GM12878 (cell line): ENCODE measurements around the gene FDXR. TPM values are rescaled to one million over a fixed set of nuclear protein-coding genes. Genes with fewer than 3 reads are reported as not detected.

Source experiments
- ATF7 ChIP-seq: fragments of 450-650 bp; IDR thresholded peaks from 2 replicates; pipeline ENCODE4 v1.6.1; 2016; ENCODE audit warnings: low read depth, mild to moderate bottlenecking
- CEBPB ChIP-seq, 2 experiments: fragments of 150-350 bp in 1 of 2; IDR thresholded peaks; 2 replicates each; pipeline ENCODE4 v1.6.1; 2012 to 2014; ENCODE audit warnings: low read depth in 2 of 2, low read length in 2 of 2, borderline replicate concordance in 1 of 2, inconsistent platforms in 1 of 2
- DPF2 ChIP-seq: fragments of 450-650 bp; IDR thresholded peaks from 2 replicates; pipeline ENCODE4 v1.6.1; 2017; ENCODE audit warnings: mild to moderate bottlenecking
- FOXK2 ChIP-seq: fragments of 450-650 bp; IDR thresholded peaks from 2 replicates; pipeline ENCODE4 v1.6.1; 2017; ENCODE audit warnings: mild to moderate bottlenecking, moderate library complexity
- HDAC6 ChIP-seq: fragments of 200-600 bp; sonication (generic); IDR thresholded peaks from one replicate; pipeline ENCODE4 v1.8.0; 2017; ENCODE audit warnings: antibody characterized with exemption; ENCODE audit not compliant: unreplicated experiment
- MTA2 ChIP-seq: fragments of 450-650 bp; IDR thresholded peaks from 2 replicates; pipeline ENCODE4 v1.6.1; 2016; ENCODE audit warnings: low read depth, mild to moderate bottlenecking, moderate library complexity
- NRF1 ChIP-seq: conservative IDR thresholded peaks from 2 replicates; pipeline ENCODE4 v1.6.1; 2011; ENCODE audit warnings: mild to moderate bottlenecking, low read depth, low read length, improper control_type of control experiment
- POLR2AphosphoS5 ChIP-seq: IDR thresholded peaks from 2 replicates; pipeline ENCODE4 v1.6.1; 2011; ENCODE audit warnings: mild to moderate bottlenecking, low read length, inconsistent platforms
- SIX5 ChIP-seq: IDR thresholded peaks from 2 replicates; pipeline ENCODE4 v1.6.1; 2011; ENCODE audit warnings: mild to moderate bottlenecking, low read depth, low read length, moderate library complexity; ENCODE audit not compliant: severe bottlenecking
- SMC3 ChIP-seq: IDR thresholded peaks from 2 replicates; pipeline ENCODE4 v1.6.1; 2011; ENCODE audit warnings: low read length, improper control_type of control experiment, borderline replicate concordance
- SREBF2 ChIP-seq: IDR thresholded peaks from 2 replicates; pipeline ENCODE4 v1.6.1; 2012; ENCODE audit warnings: mild to moderate bottlenecking, low read length
- TARDBP ChIP-seq: IDR thresholded peaks from 2 replicates; pipeline ENCODE4 v1.6.1; 2016; ENCODE audit warnings: borderline replicate concordance
- ZNF622 ChIP-seq: fragments of 450-650 bp; IDR thresholded peaks from 2 replicates; pipeline ENCODE4 v1.6.1; 2017; ENCODE audit warnings: mild to moderate bottlenecking, inconsistent platforms
- polyA plus RNA-seq, 11 experiments: library from polyadenylated mRNA; depleted of rRNA in 4 of 11; unstranded in 6 of 11; stranded (reverse) in 5 of 11; fragments of >200 nt; fragmentation: Nextera tagmentation in 4 of 11; fragmentation: Illumina TruSeq in 1 of 11; extraction: Ambion mirVana in 4 of 11; extraction: Trizol in 1 of 11; gene quantifications; 1 replicate in 1 of 11; 2 replicates in 10 of 11; pipeline versions ENCODE4 v1.2.1 to v1.2.3, GENCODE V29; 2011 to 2016; ENCODE audit warnings: inconsistent platforms in 2 of 11, missing spikeins in 2 of 11, low read depth in 1 of 11
- total RNA-seq, 4 experiments: library from RNA; depleted of rRNA in 3 of 4; stranded (reverse); fragments of >200 nt in 3 of 4; fragmentation: Illumina TruSeq in 1 of 4; extraction: Trizol in 1 of 4; gene quantifications; 2 replicates each; pipeline versions ENCODE4 v1.2.1 to v1.2.3, GENCODE V29; 2013 to 2021
- TF ChIP-seq, protein P1 (sequence below), 3 experiments: IDR thresholded peaks in 2 of 3; conservative IDR thresholded peaks in 1 of 3; 2 replicates each; pipeline ENCODE4 v1.5.1; 2011; ENCODE audit warnings: low read depth in 3 of 3, low read length in 3 of 3, mild to moderate bottlenecking in 3 of 3, control low read depth in 2 of 3, moderate library complexity in 2 of 3, inconsistent platforms in 1 of 3, mixed read lengths in 1 of 3; ENCODE audit not compliant: control insufficient read depth in 2 of 3, insufficient read depth in 1 of 3; ENCODE audit errors: extremely low read depth in 1 of 3
- TF ChIP-seq, protein P2 (sequence below): IDR thresholded peaks from 2 replicates; pipeline ENCODE4 v1.6.1; 2012; ENCODE audit warnings: mild to moderate bottlenecking, low read depth, low read length
- TF ChIP-seq, protein P3 (sequence below): fragments of 450-650 bp; IDR thresholded peaks from 2 replicates; pipeline ENCODE4 v1.6.1; 2016; ENCODE audit warnings: mild to moderate bottlenecking
- TF ChIP-seq, protein P4 (sequence below): fragments of 450-650 bp; conservative IDR thresholded peaks from 2 replicates; pipeline ENCODE4 v1.6.1; 2017; ENCODE audit warnings: mild to moderate bottlenecking, moderate library complexity

FDXR gene
- total and polyA plus RNA-seq, 10 of the 15 experiments (the other 5 are each of a cell fraction or from before 2014, with no cell fraction given), result 0.85 to 162 (median 48.2) TPM

DNA sequence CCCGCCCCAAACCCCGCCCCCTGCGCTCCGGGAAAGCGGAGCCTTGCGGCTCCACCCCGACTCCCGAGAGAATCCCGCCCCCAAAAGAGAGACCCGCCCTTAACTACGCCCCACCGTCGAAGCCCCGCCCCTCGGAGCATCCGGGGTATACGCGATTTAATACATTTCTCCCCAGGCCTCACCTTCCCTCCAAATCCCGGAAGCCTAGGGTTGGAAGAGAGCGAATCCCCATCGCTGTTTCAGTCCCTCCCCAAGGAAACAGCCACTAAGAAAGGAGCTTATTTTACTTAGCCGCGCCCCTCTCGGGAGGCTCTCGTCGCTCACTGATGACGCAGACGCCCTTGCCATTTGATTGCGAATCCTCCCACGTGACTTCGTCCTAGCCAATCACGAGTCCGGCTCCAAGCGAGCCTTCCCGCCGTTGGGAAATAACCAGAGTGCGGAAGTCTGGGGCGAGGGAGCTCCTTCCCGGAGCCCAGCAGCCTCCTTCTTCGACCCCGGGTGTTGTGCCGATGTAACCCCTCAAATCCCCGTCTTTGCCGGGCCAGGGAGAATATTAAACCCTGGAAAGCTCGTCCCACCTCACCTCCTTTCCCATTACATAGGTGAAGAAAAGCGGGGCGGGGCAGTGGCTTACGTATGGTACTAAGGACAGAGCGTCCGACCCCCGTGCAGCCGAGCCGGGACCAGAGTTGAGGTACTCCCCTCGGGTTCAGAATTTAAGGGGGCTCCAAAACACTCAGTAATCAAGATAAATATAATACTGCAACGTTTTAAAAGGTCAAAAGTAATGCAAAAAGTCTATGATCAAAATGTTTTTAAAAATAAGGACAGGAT, 461 bp upstream of the FDXR start (continued):
- peak; percentile 84 for TF ChIP-seq SREBF2
- peak; percentile 64; the same call in 1 of the 2 replicates for TF ChIP-seq ATF7
- TF ChIP-seq, protein P1, sequence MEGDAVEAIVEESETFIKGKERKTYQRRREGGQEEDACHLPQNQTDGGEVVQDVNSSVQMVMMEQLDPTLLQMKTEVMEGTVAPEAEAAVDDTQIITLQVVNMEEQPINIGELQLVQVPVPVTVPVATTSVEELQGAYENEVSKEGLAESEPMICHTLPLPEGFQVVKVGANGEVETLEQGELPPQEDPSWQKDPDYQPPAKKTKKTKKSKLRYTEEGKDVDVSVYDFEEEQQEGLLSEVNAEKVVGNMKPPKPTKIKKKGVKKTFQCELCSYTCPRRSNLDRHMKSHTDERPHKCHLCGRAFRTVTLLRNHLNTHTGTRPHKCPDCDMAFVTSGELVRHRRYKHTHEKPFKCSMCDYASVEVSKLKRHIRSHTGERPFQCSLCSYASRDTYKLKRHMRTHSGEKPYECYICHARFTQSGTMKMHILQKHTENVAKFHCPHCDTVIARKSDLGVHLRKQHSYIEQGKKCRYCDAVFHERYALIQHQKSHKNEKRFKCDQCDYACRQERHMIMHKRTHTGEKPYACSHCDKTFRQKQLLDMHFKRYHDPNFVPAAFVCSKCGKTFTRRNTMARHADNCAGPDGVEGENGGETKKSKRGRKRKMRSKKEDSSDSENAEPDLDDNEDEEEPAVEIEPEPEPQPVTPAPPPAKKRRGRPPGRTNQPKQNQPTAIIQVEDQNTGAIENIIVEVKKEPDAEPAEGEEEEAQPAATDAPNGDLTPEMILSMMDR (IDR thresholded peaks at IDR 0.05 in 2 of 3, conservative IDR thresholded peaks at IDR 0.05 in 1 of 3; ENCODE audit: control insufficient read depth in 2 of 3, extremely low read depth in 1 of 3, insufficient read depth in 1 of 3, low read depth in 3 of 3, low read length in 3 of 3), result no peak
- no peak for TF ChIP-seq NRF1
- peak; percentile 66; the same call in 1 of the 2 replicates for TF ChIP-seq FOXK2
- TF ChIP-seq SMC3, result no peak
- no peak for TF ChIP-seq ZNF622
- TF ChIP-seq MTA2, result peak; percentile 36; the same call in 1 of the 2 replicates
- no peak; the same call in 1 of the 2 replicates for TF ChIP-seq TARDBP
- no peak for TF ChIP-seq CEBPB (IDR thresholded peaks at IDR 0.05; ENCODE audit: borderline replicate concordance in 1 of 2, low read depth in 2 of 2, low read length in 2 of 2)
- TF ChIP-seq, protein P2, sequence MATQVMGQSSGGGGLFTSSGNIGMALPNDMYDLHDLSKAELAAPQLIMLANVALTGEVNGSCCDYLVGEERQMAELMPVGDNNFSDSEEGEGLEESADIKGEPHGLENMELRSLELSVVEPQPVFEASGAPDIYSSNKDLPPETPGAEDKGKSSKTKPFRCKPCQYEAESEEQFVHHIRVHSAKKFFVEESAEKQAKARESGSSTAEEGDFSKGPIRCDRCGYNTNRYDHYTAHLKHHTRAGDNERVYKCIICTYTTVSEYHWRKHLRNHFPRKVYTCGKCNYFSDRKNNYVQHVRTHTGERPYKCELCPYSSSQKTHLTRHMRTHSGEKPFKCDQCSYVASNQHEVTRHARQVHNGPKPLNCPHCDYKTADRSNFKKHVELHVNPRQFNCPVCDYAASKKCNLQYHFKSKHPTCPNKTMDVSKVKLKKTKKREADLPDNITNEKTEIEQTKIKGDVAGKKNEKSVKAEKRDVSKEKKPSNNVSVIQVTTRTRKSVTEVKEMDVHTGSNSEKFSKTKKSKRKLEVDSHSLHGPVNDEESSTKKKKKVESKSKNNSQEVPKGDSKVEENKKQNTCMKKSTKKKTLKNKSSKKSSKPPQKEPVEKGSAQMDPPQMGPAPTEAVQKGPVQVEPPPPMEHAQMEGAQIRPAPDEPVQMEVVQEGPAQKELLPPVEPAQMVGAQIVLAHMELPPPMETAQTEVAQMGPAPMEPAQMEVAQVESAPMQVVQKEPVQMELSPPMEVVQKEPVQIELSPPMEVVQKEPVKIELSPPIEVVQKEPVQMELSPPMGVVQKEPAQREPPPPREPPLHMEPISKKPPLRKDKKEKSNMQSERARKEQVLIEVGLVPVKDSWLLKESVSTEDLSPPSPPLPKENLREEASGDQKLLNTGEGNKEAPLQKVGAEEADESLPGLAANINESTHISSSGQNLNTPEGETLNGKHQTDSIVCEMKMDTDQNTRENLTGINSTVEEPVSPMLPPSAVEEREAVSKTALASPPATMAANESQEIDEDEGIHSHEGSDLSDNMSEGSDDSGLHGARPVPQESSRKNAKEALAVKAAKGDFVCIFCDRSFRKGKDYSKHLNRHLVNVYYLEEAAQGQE, result no peak
- TF ChIP-seq, protein P3, sequence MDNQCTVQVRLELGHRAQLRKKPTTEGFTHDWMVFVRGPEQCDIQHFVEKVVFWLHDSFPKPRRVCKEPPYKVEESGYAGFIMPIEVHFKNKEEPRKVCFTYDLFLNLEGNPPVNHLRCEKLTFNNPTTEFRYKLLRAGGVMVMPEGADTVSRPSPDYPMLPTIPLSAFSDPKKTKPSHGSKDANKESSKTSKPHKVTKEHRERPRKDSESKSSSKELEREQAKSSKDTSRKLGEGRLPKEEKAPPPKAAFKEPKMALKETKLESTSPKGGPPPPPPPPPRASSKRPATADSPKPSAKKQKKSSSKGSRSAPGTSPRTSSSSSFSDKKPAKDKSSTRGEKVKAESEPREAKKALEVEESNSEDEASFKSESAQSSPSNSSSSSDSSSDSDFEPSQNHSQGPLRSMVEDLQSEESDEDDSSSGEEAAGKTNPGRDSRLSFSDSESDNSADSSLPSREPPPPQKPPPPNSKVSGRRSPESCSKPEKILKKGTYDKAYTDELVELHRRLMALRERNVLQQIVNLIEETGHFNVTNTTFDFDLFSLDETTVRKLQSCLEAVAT, result no peak; the same call in none of the 2 replicates
- TF ChIP-seq HDAC6, result no peak
- TF ChIP-seq DPF2, result no peak; the same call in 1 of the 2 replicates
- peak; percentile 96 for TF ChIP-seq POLR2AphosphoS5
- TF ChIP-seq, protein P4, sequence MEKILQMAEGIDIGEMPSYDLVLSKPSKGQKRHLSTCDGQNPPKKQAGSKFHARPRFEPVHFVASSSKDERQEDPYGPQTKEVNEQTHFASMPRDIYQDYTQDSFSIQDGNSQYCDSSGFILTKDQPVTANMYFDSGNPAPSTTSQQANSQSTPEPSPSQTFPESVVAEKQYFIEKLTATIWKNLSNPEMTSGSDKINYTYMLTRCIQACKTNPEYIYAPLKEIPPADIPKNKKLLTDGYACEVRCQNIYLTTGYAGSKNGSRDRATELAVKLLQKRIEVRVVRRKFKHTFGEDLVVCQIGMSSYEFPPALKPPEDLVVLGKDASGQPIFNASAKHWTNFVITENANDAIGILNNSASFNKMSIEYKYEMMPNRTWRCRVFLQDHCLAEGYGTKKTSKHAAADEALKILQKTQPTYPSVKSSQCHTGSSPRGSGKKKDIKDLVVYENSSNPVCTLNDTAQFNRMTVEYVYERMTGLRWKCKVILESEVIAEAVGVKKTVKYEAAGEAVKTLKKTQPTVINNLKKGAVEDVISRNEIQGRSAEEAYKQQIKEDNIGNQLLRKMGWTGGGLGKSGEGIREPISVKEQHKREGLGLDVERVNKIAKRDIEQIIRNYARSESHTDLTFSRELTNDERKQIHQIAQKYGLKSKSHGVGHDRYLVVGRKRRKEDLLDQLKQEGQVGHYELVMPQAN, result peak; percentile 79
- peak; percentile 56 for TF ChIP-seq SIX5
